ENCODE results near the gene HS3ST4.

HS3ST4 gene

GRCh38 chr16:25868706-25869370, 177.1 kb downstream of the HS3ST4 start:
- in situ Hi-C loops (cut with HindIII; ENCODE audit: low pct_ligation_motif_present, low pct_unique_long_range_greater_than_20kb, low sequenced_read_pairs): no loop called here
- DNase-seq: no peak

GRCh38 chr16:25872369-25873070, 180.8 kb downstream of the HS3ST4 start:
- no peak for DNase-seq
- in situ Hi-C loops (cut with HindIII; ENCODE audit: low pct_ligation_motif_present, low pct_unique_long_range_greater_than_20kb, low sequenced_read_pairs): no loop called here

DNA sequence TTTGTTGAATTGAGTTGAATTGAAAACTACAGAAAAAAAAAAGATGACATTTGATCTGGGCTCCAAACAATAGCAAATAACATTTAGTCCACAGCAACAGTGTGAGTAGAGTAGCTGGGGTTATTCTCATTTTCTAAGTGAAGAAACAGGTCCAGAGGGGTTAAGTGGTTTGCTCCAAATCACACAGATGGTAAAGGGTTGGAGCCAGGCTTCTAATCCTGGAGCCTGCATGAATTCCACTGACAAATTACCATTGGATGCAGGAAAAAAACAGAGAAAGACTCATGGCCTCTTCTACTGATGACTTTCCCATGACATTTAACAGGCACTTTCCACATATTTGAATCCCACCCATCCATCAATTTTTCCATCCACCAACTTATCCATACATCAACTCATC, 182.4 kb downstream of the HS3ST4 start:
- DNase-seq: no peak
- in situ Hi-C loops (cut with HindIII; ENCODE audit: low pct_ligation_motif_present, low pct_unique_long_range_greater_than_20kb, low sequenced_read_pairs): no loop called here

- DNase-seq: no peak
- in situ Hi-C loops (cut with HindIII; ENCODE audit: low pct_ligation_motif_present, low pct_unique_long_range_greater_than_20kb, low sequenced_read_pairs): no loop called here
These were observed 184.3 kb downstream of the HS3ST4 start for GRCh38 chr16:25875956-25876598.

- in situ Hi-C loops (cut with HindIII; ENCODE audit: low pct_ligation_motif_present, low pct_unique_long_range_greater_than_20kb, low sequenced_read_pairs): no loop called here
- no peak for DNase-seq
These were observed 185.3 kb downstream of the HS3ST4 start for GRCh38 chr16:25877103-25877502.

GRCh38 chr16:25886598-25886997, 194.8 kb downstream of the HS3ST4 start:
- in situ Hi-C loops (cut with HindIII; ENCODE audit: low pct_ligation_motif_present, low pct_unique_long_range_greater_than_20kb, low sequenced_read_pairs): no loop called here
- DNase-seq: no peak

DNA sequence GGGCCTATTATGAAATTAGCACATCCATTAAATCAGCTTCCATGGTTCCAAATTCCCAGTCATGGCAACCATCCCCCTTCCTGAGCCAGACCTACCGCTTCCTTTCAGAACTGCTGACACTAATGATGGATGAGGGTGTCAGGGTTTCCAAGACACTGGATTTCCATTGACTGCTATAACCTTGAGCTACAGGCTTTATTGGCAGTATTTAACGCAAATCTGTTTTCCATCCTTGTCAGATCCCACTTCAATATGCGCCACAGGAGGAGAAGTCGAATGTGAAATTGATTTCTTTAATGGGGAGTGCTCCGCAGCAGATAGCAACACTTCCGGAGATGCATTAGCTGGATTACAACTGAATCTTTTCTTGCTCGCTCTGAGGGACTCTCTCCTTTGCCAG, 197.1 kb downstream of the HS3ST4 start:
- DNase-seq: no peak
- in situ Hi-C loops (cut with HindIII; ENCODE audit: low pct_ligation_motif_present, low pct_unique_long_range_greater_than_20kb, low sequenced_read_pairs): no loop called here

DNA sequence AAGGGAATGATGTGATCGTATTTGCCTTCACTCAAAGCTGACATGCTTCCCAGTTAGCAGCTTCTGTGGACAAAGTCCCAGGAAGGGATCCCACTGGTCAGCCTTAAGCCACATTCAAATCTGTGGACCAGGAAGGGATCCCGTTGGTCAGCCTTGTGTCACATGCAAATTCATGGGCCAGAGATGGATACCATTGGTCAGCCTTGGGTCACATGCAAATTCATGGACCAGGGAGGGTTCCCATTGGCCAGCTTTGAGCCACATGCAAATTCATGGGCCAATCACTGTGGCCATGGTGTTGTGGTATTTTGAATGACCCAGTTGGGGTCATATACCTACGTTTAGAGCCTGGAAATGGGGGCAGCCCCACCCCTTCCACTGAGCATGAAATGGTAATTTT, 201.6 kb downstream of the HS3ST4 start:
- in situ Hi-C loops (cut with HindIII; ENCODE audit: low pct_ligation_motif_present, low pct_unique_long_range_greater_than_20kb, low sequenced_read_pairs): no loop called here
- no peak for DNase-seq

- in situ Hi-C loops (cut with HindIII; ENCODE audit: low pct_ligation_motif_present, low pct_unique_long_range_greater_than_20kb, low sequenced_read_pairs): no loop called here
- DNase-seq: no peak
These were observed 202.3 kb downstream of the HS3ST4 start for GRCh38 chr16:25894093-25894492.

DNA sequence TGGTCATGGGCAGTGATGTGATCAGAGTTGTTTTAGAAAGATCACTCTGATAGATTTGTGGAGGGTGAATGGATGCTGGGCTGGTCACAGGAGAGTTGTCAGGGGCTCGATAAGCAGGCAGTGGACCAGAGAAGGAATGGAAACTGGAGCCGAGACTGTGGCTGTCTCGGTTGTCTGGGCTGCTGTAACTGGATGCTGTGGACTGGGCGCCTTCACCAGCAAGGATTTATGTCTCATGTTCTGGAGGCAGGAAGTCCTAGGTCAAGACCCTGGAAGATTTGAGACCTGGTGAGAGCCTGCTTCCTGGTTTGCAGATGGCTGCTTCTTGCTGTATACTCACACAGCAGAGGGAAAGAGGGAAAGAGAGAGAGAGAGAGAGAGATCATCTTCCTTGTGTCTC, 203.6 kb downstream of the HS3ST4 start:
- DNase-seq: no peak
- in situ Hi-C loops (cut with HindIII; ENCODE audit: low pct_ligation_motif_present, low pct_unique_long_range_greater_than_20kb, low sequenced_read_pairs): no loop called here

DNA sequence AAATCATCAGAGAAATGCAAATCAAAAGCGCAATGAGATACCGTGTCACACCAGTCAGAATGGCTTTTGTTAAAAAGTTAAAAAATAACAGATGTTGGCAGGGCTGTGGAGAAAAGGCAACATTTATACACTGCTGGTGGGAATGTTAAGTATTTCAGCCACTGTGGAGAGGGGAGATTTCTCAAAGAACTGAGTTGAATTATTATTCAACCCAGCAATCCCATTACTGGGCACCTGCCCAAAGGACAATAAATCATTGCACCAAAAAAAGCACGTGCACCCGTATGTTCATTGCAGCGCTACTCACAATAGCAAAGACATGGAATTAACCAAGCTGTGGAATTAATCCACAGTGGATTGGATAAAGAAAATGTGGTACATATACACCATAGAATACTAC, 204.7 kb downstream of the HS3ST4 start:
- in situ Hi-C loops (cut with HindIII; ENCODE audit: low pct_ligation_motif_present, low pct_unique_long_range_greater_than_20kb, low sequenced_read_pairs): no loop called here
- DNase-seq: peak; percentile 16

- no peak for DNase-seq
- in situ Hi-C loops (cut with HindIII; ENCODE audit: low pct_ligation_motif_present, low pct_unique_long_range_greater_than_20kb, low sequenced_read_pairs): no loop called here
These were observed 205.9 kb downstream of the HS3ST4 start for GRCh38 chr16:25897702-25898101.

DNA sequence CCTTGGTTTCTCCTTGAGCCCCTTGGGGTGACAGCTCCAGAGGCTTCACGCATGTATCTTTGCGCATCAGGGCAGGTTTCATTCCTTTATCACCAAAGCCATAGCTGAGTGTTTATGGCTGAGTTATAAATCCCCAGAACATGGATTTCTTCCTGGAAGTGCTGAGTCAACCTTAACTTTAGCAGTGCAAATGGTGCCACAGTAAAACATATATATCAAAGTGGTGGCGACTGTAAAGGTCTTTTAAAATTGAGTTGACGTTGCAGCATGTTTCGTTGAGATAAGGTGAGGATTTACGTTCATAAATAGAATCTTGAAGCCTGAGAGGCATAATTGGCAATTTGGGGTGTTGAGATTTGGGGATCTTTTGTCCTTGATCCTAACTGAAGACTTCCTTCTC, 214.1 kb downstream of the HS3ST4 start:
- DNase-seq: no peak
- in situ Hi-C loops (cut with HindIII; ENCODE audit: low pct_ligation_motif_present, low pct_unique_long_range_greater_than_20kb, low sequenced_read_pairs): no loop called here

- in situ Hi-C loops (cut with HindIII; ENCODE audit: low pct_ligation_motif_present, low pct_unique_long_range_greater_than_20kb, low sequenced_read_pairs): no loop called here
These were observed 219.2 kb downstream of the HS3ST4 start for GRCh38 chr16:25910971-25911370.

DNA sequence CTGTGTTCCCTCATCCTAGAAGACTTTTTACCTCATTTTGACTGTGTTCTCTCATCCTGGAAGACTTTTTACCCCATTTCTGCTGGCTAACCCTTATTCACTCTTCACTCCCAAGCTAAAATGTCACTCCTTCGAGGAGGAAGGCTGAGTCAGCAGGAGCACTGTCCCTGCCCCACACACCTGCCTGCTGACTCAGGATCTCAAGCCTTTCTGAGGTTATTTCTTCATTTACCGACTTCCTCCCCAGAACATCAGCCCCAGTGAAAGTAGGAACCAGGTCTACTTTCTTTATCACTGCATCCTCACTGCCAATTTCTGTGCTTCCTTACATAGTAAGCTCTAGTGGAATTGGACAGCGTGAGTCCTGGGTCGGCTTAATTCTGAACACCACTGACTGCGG, 220.6 kb downstream of the HS3ST4 start:
- in situ Hi-C loops (cut with HindIII; ENCODE audit: low pct_ligation_motif_present, low pct_unique_long_range_greater_than_20kb, low sequenced_read_pairs): no loop called here
- no peak for DNase-seq

More at GRCh38 chr16:25910971-25911370, 219.2 kb downstream of the HS3ST4 start:
- no peak for DNase-seq

DNA sequence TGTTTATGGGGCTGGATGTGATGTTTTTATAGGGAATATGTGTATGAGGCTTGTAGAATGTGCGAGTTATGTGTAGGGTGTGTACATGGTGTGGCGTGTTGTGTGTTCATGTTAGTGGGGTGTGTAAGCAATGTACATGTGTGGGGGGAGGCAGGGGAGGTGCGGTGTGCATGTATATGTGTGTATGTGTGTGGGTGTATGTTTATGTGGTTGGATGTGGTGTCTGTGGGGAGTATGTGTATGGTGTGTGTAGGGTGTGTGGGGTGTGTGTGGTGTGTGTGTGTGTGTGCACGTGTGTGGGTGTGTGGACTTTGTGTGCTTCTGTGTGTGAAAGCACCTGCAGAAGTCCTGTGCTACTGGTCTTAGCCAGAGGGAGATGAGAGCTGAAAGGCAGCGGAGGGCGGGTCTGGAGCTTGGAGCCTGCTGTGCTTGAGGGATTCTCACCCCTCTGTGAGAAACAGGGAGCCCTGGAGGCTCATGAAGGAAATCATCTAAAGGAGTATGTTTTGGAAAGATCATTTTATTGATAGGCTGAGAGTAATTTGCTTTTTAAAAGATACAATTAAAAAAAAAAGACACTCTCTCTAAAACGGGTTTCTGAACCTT, 222.7 kb downstream of the HS3ST4 start:
- in situ Hi-C loops (cut with HindIII; ENCODE audit: low pct_ligation_motif_present, low pct_unique_long_range_greater_than_20kb, low sequenced_read_pairs): no loop called here
- no peak for DNase-seq

- no peak for DNase-seq
- in situ Hi-C loops (cut with HindIII; ENCODE audit: low pct_ligation_motif_present, low pct_unique_long_range_greater_than_20kb, low sequenced_read_pairs): no loop called here
These were observed 224.3 kb downstream of the HS3ST4 start for GRCh38 chr16:25916037-25916436.

- in situ Hi-C loops (cut with HindIII; ENCODE audit: low pct_ligation_motif_present, low pct_unique_long_range_greater_than_20kb, low sequenced_read_pairs): no loop called here
- no peak for DNase-seq
These were observed 230.7 kb downstream of the HS3ST4 start for GRCh38 chr16:25922438-25922837.

DNA sequence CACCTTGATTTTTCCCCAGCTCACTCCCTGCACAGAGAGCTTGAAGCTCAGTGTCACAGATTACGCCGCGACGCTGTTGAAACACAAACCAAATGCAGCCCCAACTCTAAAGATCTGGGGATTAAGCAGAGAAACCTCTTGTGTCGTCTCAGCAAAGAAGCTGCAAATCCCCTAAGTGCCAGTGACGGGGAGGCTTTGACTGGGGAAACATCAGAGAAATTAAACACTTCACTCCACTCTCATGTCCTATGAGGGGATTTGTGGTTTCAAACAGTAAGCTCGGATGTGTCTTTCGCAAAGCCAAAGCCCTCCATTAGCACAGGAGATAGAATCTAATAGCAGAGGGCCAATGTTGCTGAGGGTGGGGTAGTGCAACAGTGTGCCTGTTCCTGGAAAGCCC, 233.7 kb downstream of the HS3ST4 start:
- in situ Hi-C loops (cut with HindIII; ENCODE audit: low pct_ligation_motif_present, low pct_unique_long_range_greater_than_20kb, low sequenced_read_pairs): no loop called here
- DNase-seq: no peak

Measured in ACHN (cell line).